ENCODE results near the gene LY6G6C. TPM values are rescaled to one million over a fixed set of nuclear protein-coding genes. Genes with fewer than 3 reads are reported as not detected.

Gene LY6G6C
- total and polyA plus RNA-seq, 12 donors: not detected

- 1% methylated on average over 10 of the region's 10 CpGs for WGBS, 2 donors
- H3K27ac ChIP-seq: peak overlapping the region; percentile 91 to 99 (median 96)
- peak; percentile 1 to 38 (median 19) for ATAC-seq
- DNase-seq: no peak
- intact Hi-C loops (cut with DNase I): no loop called here
- no peaks in the 10 kb centered on the region for H3K27me3 ChIP-seq
- H3K4me3 ChIP-seq: peak overlapping the region; percentile 56 to 89 (median 78)
- peaks cover 0 to 40% (median 12%) of the 10 kb centered on the region in 9 donors for H3K36me3 ChIP-seq
- peaks cover 11 to 38% (median 22%) of the 10 kb centered on the region in 9 donors for H3K4me1 ChIP-seq
- no peaks in the 10 kb centered on the region for H3K9me3 ChIP-seq
- TF ChIP-seq CTCF (IDR thresholded peaks at IDR 0.05): no peak
Measured at GRCh38 chr6:31702405-31702818, 19.1 kb downstream of the LY6G6C start.

GRCh38 chr6:31701666-31702404, 19.7 kb downstream of the LY6G6C start:
- DNase-seq (peak; percentile 43 to 53), ATAC-seq (peak in 1 of 8 donors; percentile 2)
- no peaks in the 10 kb centered on the region for H3K27me3 ChIP-seq
- intact Hi-C loops (cut with DNase I): loop anchor here in 1 of 10 donors (1.0 kb wide), 1 partner anchor 27 kb away; the partner anchor contains the start of gene DDAH2
- 16 to 18% methylated on average over 7 of the region's 7 CpGs for WGBS, 2 donors
- no peak for TF ChIP-seq CTCF (IDR thresholded peaks at IDR 0.05)
- peak overlapping the region in 9 of 10 donors; percentile 92 to 99 (median 97) for H3K27ac ChIP-seq
- peaks cover 11 to 41% (median 22%) of the 10 kb centered on the region in 9 donors for H3K4me1 ChIP-seq
- peak overlapping the region; percentile 56 to 89 (median 78) for H3K4me3 ChIP-seq
- H3K36me3 ChIP-seq: peaks cover 0 to 45% (median 14%) of the 10 kb centered on the region in 9 donors
- no peaks in the 10 kb centered on the region for H3K9me3 ChIP-seq

- no peak for ATAC-seq
- WGBS, 2 donors: 92% methylated on average over 5 of the region's 5 CpGs
Measured at GRCh38 chr6:31700740-31701401, 20.7 kb downstream of the LY6G6C start.

More at GRCh38 chr6:31700740-31701401, 20.7 kb downstream of the LY6G6C start:
- DNase-seq: no peak
- intact Hi-C loops (cut with DNase I): loop anchor here in 1 of 10 donors (1.0 kb wide), 1 partner anchor 28 kb away; the partner anchor contains the start of gene DDAH2
- Histone ChIP-seq H3K27me3 (no peaks in the 10 kb centered on the region), H3K36me3 (peaks cover 0 to 55% (median 19%) of the 10 kb centered on the region in 9 donors), H3K4me1 (peaks cover 11 to 41% (median 22%) of the 10 kb centered on the region in 9 donors), H3K4me3 (no peak overlapping the region), H3K9me3 (no peaks in the 10 kb centered on the region), H3K27ac (peak overlapping the region in 1 of 10 donors; percentile 17)
- no peak for TF ChIP-seq CTCF (IDR thresholded peaks at IDR 0.05)

Data from heart right ventricle (tissue), 16 donors.